GM23338 (cell line): ENCODE measurements around the gene DIO3. TPM values are rescaled to one million over a fixed set of nuclear protein-coding genes. Genes with fewer than 3 reads are reported as not detected.

Experiments
- ATAC-seq: fragments of 200-7000 bp; cut with Tn5 transposase; 3 replicates; pipeline ENCODE4 v1.9.1; 2020
- DNase-seq: peaks from one replicate; pipeline ENCODE4 v3.0.0-alpha.2; 2015; ENCODE audit warnings: low spot score
- H2AFZ ChIP-seq: fragments of 200-600 bp; sonication (generic); 2 replicates; pipeline ENCODE4 v1.8.0; 2016; ENCODE audit warnings: antibody characterized with exemption, mild to moderate bottlenecking, moderate library complexity
- H3F3A ChIP-seq: fragments of 200-600 bp; sonication (generic); replicated peaks from 2 replicates; pipeline ENCODE4 v1.8.0; 2017; ENCODE audit warnings: antibody characterized with exemption, mixed run types, low read depth
- H3K27ac ChIP-seq: fragments of 200-600 bp; sonication (generic); 2 replicates; pipeline ENCODE4 v1.6.1; 2016; ENCODE audit warnings: low read depth
- H3K27me3 ChIP-seq: fragments of 200-600 bp; sonication (generic); 2 replicates; pipeline ENCODE4 v1.8.0; 2016; ENCODE audit warnings: mild to moderate bottlenecking, mixed run types, moderate library complexity; ENCODE audit not compliant: insufficient read depth
- H3K36me3 ChIP-seq: fragments of 200-600 bp; sonication (generic); 2 replicates; pipeline ENCODE4 v1.8.0; 2016; ENCODE audit warnings: mild to moderate bottlenecking; ENCODE audit not compliant: insufficient read depth
- H3K4me1 ChIP-seq: fragments of 200-600 bp; sonication (generic); 2 replicates; pipeline ENCODE4 v1.8.0; 2016; ENCODE audit warnings: mild to moderate bottlenecking, moderate library complexity; ENCODE audit not compliant: insufficient read depth
- H3K4me2 ChIP-seq: fragments of 200-600 bp; sonication (generic); 2 replicates; pipeline ENCODE4 v1.7.1; 2017; ENCODE audit warnings: mixed run types
- H3K4me3 ChIP-seq: fragments of 200-600 bp; sonication (generic); 2 replicates; pipeline ENCODE4 v1.6.1; 2016; ENCODE audit warnings: mixed run types
- H3K79me2 ChIP-seq: fragments of 200-600 bp; sonication (generic); replicated peaks from 2 replicates; pipeline ENCODE4 v1.8.0; 2017; ENCODE audit warnings: mild to moderate bottlenecking; ENCODE audit not compliant: insufficient read depth
- H3K9me2 ChIP-seq: fragments of 200-600 bp; sonication (generic); 2 replicates; pipeline ENCODE4 v1.8.0; 2017; ENCODE audit not compliant: insufficient read depth
- H4K20me1 ChIP-seq: fragments of 200-600 bp; sonication (generic); replicated peaks from 2 replicates; pipeline ENCODE4 v1.8.0; 2017; ENCODE audit warnings: mild to moderate bottlenecking; ENCODE audit not compliant: insufficient read depth
- H3K27ac Mint-ChIP-seq: 2 replicates; pipeline ENCODE4 v1.8.0; 2020; ENCODE audit warnings: inconsistent platforms, mild to moderate bottlenecking, moderate library complexity, mixed read lengths
- H3K27me3 Mint-ChIP-seq: 3 replicates; pipeline ENCODE4 v1.8.0; 2022; ENCODE audit warnings: low read depth, mild to moderate bottlenecking, moderate library complexity, mixed read lengths, inconsistent platforms; ENCODE audit not compliant: insufficient read depth, poor library complexity
- H3K36me3 Mint-ChIP-seq: 3 replicates; pipeline ENCODE4 v1.8.0; 2021; ENCODE audit warnings: low read depth, mild to moderate bottlenecking, inconsistent platforms, moderate library complexity, mixed read lengths
- H3K4me1 Mint-ChIP-seq: 3 replicates; pipeline ENCODE4 v1.8.0; 2020; ENCODE audit warnings: mild to moderate bottlenecking, inconsistent platforms, mixed read lengths
- H3K4me3 Mint-ChIP-seq: 3 replicates; pipeline ENCODE4 v1.8.0; 2021; ENCODE audit warnings: moderate library complexity, mild to moderate bottlenecking, inconsistent platforms, mixed read lengths
- H3K9me3 Mint-ChIP-seq: 3 replicates; pipeline ENCODE4 v1.8.0; 2020; ENCODE audit warnings: moderate library complexity, mild to moderate bottlenecking, inconsistent platforms, mixed read lengths
- CREB1 ChIP-seq: fragments of 250-450 bp; sonication (Bioruptor Pico); IDR thresholded peaks from 2 replicates; pipeline ENCODE4 v1.5.0; 2020; ENCODE audit warnings: low read depth, mild to moderate bottlenecking, moderate library complexity
- EZH2 ChIP-seq: fragments of 200-600 bp; sonication (generic); IDR thresholded peaks from one replicate; pipeline ENCODE4 v1.8.0; 2017; ENCODE audit warnings: antibody characterized with exemption, mild to moderate bottlenecking, low read depth; ENCODE audit not compliant: unreplicated experiment
- EZH2phosphoT487 ChIP-seq: fragments of 200-600 bp; sonication (generic); IDR thresholded peaks from one replicate; pipeline ENCODE4 v1.8.1; 2018; ENCODE audit warnings: antibody characterized with exemption; ENCODE audit not compliant: unreplicated experiment
- JUNB ChIP-seq: IDR thresholded peaks from one replicate; pipeline ENCODE4 v1.6.1; 2016; ENCODE audit warnings: antibody characterized with exemption; ENCODE audit not compliant: unreplicated experiment
- NANOG ChIP-seq: IDR thresholded peaks from 2 replicates; pipeline ENCODE4 v1.6.1; 2016; ENCODE audit warnings: antibody characterized with exemption, borderline replicate concordance
- POLR2AphosphoS5 ChIP-seq: IDR thresholded peaks from 2 replicates; pipeline ENCODE4 v1.6.1; 2016; ENCODE audit warnings: antibody characterized with exemption, low read depth
- STAT1 ChIP-seq: IDR thresholded peaks from one replicate; pipeline ENCODE4 v1.6.1; 2016; ENCODE audit warnings: antibody characterized with exemption; ENCODE audit not compliant: unreplicated experiment
- ZNF114 ChIP-seq: fragments of 250-450 bp; sonication (Bioruptor Pico); IDR thresholded peaks from 2 replicates; pipeline ENCODE4 v1.5.0; 2020; ENCODE audit warnings: mild to moderate bottlenecking, moderate library complexity
- ZNF331 ChIP-seq: fragments of 250-450 bp; sonication (Bioruptor Pico); IDR thresholded peaks from 2 replicates; pipeline ENCODE4 v1.5.0; 2020; ENCODE audit warnings: low read depth, mild to moderate bottlenecking, moderate library complexity
- polyA plus RNA-seq: library from polyadenylated mRNA; unstranded; fragments of >200 nt; fragmentation: Nextera tagmentation; extraction: Ambion mirVana; gene quantifications from 2 replicates; pipeline ENCODE4 v1.2.1, GENCODE V29; 2016
- total RNA-seq: library from RNA; depleted of rRNA; stranded (reverse); fragments of >200 nt; shearing (Covaris generic); gene quantifications from 2 replicates; pipeline ENCODE4 v1.2.3, GENCODE V29; 2014
- TF ChIP-seq, protein P1 (sequence below): IDR thresholded peaks from one replicate; pipeline ENCODE4 v1.6.1; 2018; ENCODE audit warnings: antibody characterized with exemption; ENCODE audit not compliant: unreplicated experiment
- TF ChIP-seq, protein P2 (sequence below), 2 experiments: fragments of 200-600 bp in 1 of 2; sonication (generic) in 1 of 2; conservative IDR thresholded peaks; 2 replicates each; pipeline versions ENCODE4 v1.5.1 to v1.6.1; 2016 to 2017; ENCODE audit warnings: antibody characterized with exemption in 2 of 2, low read depth in 2 of 2, mild to moderate bottlenecking in 2 of 2, moderate library complexity in 1 of 2
- TF ChIP-seq, protein P3 (sequence below): fragments of 250-450 bp; sonication (Bioruptor Pico); IDR thresholded peaks from 2 replicates; pipeline ENCODE4 v1.5.0; 2020; ENCODE audit warnings: mild to moderate bottlenecking, moderate library complexity
- TF ChIP-seq, protein P4 (sequence below): IDR thresholded peaks from 2 replicates; pipeline ENCODE4 v1.6.1; 2016; ENCODE audit warnings: antibody characterized with exemption

DIO3 gene
- total and polyA plus RNA-seq, 2 experiments from 2014 or later = 0.10 to 0.28 TPM

DNA sequence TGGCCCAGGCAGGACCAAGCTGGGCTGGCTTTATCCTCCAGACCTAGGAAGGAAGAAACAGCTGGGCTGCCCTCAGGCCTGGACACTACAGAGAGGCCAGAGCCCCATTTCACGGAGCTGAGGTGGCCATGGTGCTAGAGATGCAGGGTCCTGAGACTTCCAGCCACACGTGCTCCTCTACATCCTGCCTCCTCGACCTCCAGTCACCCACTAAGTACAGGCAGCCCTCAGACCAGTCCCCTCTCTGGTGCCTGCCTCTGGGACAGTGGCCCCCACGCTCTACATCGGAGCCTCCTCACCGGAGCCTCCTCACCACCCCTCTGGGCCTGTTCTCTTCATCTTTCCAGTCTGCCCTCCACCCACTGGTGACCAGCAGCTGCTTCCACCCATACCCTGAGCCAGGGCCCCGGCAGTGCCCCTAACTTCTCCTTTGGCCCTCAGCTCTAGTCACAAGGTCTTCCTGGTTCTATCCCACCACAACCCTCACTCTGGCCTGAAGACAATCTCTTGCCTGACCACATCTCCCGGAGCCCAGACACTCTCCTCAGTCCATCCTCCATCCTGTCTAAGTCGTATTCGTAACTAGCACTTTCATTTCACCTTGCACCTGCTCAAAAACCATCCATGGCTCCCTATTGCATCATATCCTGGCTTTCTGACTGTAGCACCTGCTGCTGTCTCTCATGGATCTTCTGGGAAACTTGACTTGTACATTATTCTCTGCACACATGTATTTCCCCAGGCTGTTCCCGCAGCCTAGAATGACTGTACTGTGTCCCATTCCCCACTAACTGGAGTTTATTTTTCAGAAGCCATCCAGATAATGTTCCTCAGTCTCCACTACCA lies 43.9 kb downstream of the DIO3 start:
- Histone ChIP-seq H3K4me1 (no peaks in the 10 kb centered on the region), H3K4me3 (no peak overlapping the region), H3K4me2 (no peak overlapping the region), H3K79me2 (no peaks in the 10 kb centered on the region), H3K9me2 (no peaks in the 10 kb centered on the region), H3F3A (no peaks in the 10 kb centered on the region), H3K36me3 (no peaks in the 10 kb centered on the region), H3K27me3 (no peaks in the 10 kb centered on the region), H3K27ac (no peak overlapping the region), H4K20me1 (no peaks in the 10 kb centered on the region), H2AFZ (no peak overlapping the region)
- no peaks in the 10 kb centered on the region for H3K4me1 Mint-ChIP-seq
- no peaks in the 10 kb centered on the region; the same call in 2 of the 3 replicates for H3K36me3 Mint-ChIP-seq
- no peak overlapping the region for H3K27ac Mint-ChIP-seq
- DNase-seq (no peak), ATAC-seq (no peak)
- TF ChIP-seq POLR2AphosphoS5 (no peak), CREB1 (CRISPR knock-in tag) (no peak), ZNF114 (CRISPR knock-in tag) (no peak), NANOG (no peak), EZH2 (no peak), ZNF331 (CRISPR knock-in tag) (no peak), STAT1 (no peak), EZH2phosphoT487 (no peak), JUNB (no peak)
- TF ChIP-seq, protein P1, sequence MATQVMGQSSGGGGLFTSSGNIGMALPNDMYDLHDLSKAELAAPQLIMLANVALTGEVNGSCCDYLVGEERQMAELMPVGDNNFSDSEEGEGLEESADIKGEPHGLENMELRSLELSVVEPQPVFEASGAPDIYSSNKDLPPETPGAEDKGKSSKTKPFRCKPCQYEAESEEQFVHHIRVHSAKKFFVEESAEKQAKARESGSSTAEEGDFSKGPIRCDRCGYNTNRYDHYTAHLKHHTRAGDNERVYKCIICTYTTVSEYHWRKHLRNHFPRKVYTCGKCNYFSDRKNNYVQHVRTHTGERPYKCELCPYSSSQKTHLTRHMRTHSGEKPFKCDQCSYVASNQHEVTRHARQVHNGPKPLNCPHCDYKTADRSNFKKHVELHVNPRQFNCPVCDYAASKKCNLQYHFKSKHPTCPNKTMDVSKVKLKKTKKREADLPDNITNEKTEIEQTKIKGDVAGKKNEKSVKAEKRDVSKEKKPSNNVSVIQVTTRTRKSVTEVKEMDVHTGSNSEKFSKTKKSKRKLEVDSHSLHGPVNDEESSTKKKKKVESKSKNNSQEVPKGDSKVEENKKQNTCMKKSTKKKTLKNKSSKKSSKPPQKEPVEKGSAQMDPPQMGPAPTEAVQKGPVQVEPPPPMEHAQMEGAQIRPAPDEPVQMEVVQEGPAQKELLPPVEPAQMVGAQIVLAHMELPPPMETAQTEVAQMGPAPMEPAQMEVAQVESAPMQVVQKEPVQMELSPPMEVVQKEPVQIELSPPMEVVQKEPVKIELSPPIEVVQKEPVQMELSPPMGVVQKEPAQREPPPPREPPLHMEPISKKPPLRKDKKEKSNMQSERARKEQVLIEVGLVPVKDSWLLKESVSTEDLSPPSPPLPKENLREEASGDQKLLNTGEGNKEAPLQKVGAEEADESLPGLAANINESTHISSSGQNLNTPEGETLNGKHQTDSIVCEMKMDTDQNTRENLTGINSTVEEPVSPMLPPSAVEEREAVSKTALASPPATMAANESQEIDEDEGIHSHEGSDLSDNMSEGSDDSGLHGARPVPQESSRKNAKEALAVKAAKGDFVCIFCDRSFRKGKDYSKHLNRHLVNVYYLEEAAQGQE = no peak
- TF ChIP-seq, protein P2, sequence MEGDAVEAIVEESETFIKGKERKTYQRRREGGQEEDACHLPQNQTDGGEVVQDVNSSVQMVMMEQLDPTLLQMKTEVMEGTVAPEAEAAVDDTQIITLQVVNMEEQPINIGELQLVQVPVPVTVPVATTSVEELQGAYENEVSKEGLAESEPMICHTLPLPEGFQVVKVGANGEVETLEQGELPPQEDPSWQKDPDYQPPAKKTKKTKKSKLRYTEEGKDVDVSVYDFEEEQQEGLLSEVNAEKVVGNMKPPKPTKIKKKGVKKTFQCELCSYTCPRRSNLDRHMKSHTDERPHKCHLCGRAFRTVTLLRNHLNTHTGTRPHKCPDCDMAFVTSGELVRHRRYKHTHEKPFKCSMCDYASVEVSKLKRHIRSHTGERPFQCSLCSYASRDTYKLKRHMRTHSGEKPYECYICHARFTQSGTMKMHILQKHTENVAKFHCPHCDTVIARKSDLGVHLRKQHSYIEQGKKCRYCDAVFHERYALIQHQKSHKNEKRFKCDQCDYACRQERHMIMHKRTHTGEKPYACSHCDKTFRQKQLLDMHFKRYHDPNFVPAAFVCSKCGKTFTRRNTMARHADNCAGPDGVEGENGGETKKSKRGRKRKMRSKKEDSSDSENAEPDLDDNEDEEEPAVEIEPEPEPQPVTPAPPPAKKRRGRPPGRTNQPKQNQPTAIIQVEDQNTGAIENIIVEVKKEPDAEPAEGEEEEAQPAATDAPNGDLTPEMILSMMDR (conservative IDR thresholded peaks at IDR 0.05; ENCODE audit: low read depth in 2 of 2) = no peak
- TF ChIP-seq, protein P3, sequence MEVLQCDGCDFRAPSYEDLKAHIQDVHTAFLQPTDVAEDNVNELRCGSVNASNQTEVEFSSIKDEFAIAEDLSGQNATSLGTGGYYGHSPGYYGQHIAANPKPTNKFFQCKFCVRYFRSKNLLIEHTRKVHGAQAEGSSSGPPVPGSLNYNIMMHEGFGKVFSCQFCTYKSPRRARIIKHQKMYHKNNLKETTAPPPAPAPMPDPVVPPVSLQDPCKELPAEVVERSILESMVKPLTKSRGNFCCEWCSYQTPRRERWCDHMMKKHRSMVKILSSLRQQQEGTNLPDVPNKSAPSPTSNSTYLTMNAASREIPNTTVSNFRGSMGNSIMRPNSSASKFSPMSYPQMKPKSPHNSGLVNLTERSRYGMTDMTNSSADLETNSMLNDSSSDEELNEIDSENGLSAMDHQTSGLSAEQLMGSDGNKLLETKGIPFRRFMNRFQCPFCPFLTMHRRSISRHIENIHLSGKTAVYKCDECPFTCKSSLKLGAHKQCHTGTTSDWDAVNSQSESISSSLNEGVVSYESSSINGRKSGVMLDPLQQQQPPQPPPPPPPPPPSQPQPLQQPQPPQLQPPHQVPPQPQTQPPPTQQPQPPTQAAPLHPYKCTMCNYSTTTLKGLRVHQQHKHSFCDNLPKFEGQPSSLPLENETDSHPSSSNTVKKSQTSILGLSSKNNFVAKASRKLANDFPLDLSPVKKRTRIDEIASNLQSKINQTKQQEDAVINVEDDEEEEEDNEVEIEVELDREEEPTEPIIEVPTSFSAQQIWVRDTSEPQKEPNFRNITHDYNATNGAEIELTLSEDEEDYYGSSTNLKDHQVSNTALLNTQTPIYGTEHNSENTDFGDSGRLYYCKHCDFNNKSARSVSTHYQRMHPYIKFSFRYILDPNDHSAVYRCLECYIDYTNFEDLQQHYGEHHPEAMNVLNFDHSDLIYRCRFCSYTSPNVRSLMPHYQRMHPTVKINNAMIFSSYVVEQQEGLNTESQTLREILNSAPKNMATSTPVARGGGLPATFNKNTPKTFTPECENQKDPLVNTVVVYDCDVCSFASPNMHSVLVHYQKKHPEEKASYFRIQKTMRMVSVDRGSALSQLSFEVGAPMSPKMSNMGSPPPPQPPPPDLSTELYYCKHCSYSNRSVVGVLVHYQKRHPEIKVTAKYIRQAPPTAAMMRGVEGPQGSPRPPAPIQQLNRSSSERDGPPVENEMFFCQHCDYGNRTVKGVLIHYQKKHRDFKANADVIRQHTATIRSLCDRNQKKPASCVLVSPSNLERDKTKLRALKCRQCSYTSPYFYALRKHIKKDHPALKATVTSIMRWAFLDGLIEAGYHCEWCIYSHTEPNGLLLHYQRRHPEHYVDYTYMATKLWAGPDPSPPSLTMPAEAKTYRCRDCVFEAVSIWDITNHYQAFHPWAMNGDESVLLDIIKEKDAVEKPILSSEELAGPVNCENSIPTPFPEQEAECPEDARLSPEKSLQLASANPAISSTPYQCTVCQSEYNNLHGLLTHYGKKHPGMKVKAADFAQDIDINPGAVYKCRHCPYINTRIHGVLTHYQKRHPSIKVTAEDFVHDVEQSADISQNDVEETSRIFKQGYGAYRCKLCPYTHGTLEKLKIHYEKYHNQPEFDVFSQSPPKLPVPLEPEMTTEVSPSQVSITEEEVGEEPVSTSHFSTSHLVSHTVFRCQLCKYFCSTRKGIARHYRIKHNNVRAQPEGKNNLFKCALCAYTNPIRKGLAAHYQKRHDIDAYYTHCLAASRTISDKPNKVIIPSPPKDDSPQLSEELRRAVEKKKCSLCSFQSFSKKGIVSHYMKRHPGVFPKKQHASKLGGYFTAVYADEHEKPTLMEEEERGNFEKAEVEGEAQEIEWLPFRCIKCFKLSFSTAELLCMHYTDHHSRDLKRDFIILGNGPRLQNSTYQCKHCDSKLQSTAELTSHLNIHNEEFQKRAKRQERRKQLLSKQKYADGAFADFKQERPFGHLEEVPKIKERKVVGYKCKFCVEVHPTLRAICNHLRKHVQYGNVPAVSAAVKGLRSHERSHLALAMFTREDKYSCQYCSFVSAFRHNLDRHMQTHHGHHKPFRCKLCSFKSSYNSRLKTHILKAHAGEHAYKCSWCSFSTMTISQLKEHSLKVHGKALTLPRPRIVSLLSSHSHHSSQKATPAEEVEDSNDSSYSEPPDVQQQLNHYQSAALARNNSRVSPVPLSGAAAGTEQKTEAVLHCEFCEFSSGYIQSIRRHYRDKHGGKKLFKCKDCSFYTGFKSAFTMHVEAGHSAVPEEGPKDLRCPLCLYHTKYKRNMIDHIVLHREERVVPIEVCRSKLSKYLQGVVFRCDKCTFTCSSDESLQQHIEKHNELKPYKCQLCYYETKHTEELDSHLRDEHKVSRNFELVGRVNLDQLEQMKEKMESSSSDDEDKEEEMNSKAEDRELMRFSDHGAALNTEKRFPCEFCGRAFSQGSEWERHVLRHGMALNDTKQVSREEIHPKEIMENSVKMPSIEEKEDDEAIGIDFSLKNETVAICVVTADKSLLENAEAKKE (CRISPR knock-in tag) = no peak
- TF ChIP-seq, protein P4, sequence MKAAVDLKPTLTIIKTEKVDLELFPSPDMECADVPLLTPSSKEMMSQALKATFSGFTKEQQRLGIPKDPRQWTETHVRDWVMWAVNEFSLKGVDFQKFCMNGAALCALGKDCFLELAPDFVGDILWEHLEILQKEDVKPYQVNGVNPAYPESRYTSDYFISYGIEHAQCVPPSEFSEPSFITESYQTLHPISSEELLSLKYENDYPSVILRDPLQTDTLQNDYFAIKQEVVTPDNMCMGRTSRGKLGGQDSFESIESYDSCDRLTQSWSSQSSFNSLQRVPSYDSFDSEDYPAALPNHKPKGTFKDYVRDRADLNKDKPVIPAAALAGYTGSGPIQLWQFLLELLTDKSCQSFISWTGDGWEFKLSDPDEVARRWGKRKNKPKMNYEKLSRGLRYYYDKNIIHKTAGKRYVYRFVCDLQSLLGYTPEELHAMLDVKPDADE = no peak
- H3K27me3 Mint-ChIP-seq = peaks cover 7% of the 10 kb centered on the region
- peaks cover 3% of the 10 kb centered on the region; the same call in 2 of the 3 replicates for H3K9me3 Mint-ChIP-seq
- no peak overlapping the region for H3K4me3 Mint-ChIP-seq
